Measurements from ENCODE around the gene SCAMP4. TPM values are rescaled to one million over a fixed set of nuclear protein-coding genes. Genes with fewer than 3 reads are reported as not detected.

SCAMP4 gene
- total RNA-seq, 1 donor from 2014 or later, result 48.4 TPM

DNA sequence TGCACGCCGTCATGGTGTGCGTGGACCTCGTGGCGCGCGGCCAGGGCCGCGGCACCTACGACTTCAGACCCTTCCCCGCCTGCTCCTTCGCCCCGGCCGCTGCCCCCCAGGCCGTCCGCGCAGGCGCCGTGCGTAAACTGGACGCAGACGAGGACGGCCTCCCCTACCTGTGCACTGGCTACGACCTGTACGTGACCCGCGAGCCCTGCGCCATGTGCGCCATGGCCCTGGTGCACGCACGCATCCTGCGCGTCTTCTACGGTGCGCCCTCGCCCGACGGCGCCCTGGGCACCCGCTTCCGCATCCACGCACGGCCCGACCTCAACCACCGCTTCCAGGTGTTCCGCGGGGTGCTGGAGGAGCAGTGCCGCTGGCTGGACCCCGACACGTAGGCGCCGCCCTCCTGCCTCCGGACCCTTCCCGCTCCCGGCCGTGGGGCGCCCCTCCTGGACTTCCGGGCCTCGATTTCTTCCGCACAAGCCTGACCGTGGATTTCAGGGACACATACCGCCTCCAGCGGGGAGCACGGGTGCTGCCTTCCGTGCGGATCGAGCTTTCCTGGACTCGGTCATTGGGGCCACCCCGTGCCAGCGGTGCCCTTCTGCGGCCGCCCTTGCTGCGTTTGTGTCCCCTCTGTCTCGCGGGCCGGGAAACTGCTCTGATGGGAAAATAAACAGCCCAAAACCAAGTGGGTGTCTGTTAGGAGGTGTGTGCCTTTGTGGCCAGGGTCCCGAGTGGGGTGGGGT lies 7.7 kb downstream of the SCAMP4 start:
- no peak for DNase-seq (ENCODE audit: low spot score)

DNA sequence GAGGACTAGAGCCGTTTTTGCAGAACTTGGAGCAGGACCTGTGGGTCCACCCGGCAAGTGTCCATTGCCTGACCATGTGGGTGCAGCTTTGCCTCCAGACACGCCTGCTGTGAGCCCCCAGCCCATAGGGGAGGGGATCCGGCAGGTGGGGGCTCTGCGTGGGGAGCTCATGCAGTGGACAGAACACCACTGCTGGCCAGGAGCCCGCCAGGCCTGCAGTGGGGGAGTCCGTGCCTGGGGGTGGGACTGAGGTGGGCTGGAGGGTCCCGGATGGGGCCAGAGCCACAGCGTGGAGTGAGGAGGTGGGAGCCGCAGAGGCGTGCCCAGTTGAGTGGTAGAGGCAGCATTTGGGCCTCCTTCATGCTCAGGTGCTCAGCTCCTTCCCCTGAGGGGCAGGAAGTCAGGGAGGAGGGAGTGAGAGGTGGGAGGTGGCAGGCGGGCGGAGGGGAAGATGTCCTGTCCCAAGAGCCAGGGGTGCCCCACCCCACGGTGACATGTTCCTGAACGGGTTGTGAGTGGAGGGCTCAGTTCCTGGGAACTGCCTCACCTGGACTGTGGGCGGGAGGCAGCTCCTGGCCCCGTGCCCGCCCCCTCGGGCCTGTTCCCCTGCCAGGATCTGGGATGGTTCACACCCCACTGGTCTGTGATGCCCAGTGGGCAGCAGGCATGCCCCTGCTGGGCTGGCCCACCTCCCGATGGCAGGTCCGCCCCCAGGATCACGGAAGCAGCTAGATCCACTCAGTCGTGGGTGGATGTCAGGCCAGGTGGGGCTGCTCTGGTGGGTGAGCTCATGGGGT lies 8.8 kb downstream of the SCAMP4 start:
- DNase-seq (ENCODE audit: low spot score), result no peak

DNA sequence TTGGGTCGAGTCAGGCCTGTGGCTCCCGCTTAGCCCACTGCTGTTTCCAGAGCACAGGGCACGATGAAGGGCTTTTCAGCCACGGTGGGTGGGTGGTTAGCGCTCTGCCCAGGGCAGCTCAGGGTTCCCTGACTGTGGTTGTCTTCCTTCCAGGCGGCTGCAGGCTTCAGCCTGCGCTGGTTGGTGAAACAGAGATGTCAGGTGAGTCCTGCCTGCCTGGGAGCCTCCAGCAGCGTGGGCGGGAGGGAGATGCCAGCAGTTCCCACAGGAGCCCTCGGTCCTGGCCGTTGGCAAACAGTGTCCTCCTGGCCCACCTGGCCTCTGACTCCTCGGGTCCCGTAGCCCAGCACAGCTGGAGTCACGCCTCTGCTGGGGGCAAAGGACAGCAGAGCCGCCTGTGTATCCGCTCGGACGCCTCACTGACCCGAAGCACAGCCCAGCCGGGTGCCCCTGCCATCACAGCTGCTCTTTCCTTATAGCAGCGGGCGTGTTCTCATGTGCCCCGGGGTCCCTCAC lies 9.7 kb downstream of the SCAMP4 start:
- DNase-seq (ENCODE audit: low spot score), result no peak

DNA sequence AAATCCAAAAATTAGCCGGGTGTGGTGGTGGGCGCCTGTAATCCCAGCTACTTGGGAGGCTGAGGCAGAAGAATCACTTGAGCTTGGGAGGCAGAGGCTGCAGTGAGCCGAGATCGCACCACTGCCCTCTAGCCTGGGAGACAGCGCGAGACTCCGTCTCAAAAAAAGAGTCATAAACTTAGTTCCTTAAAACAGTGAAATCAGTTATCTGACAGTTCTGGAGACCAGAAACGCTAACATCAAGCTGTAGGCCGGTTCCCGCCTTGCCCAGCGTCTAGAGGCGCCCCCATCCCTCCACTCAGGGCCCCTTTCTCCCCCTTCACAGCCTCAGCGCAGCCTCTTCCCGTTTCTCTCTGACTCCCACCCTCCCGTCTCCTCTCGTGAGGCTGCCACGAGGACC lies 11.9 kb downstream of the SCAMP4 start:
- no peak for DNase-seq (ENCODE audit: low spot score)

DNA sequence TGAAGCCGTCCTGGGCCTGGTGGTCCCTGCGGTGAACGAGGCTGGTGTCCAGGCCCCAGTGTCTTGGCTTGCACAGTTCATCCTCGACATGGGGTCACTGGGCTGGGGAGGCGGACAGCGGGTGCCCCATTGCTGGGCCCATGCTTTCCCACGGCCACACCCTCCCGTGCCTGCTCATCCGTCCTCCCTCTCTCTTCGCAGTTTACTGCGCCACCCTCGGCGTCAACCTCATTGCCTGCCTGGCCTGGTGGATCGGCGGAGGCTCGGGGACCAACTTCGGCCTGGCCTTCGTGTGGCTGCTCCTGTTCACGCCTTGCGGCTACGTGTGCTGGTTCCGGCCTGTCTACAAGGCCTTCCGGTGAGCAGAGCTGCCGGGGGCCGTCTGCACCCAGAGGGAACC lies 12.7 kb downstream of the SCAMP4 start:
- DNase-seq (ENCODE audit: low spot score), result no peak

- no peak for DNase-seq (ENCODE audit: low spot score)
Measured at GRCh38 chr19:1918975-1919374, 13.8 kb downstream of the SCAMP4 start.

DNA sequence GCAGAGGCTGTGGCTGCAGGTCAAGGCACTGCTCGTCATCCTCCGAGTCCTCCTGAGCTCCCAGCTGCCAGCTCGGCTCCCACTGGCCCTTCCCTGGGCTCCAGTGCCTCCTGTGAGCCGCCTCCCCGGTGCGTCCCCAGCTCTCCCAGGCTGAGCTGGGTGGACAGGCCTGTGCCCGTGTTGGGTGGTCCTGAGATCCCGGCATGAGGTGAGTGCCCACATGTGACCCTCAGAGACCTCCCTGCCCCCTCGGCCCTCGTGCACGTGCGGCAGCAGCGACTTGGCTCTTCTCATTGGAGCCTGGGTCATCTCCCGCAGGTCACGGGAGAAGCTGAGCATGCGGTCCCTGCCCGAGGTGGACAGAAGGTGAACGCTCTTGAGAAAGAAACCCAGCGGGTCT lies 15.4 kb downstream of the SCAMP4 start:
- no peak for DNase-seq (ENCODE audit: low spot score)

GRCh38 chr19:1921326-1921725 lies 16.1 kb downstream of the SCAMP4 start:
- no peak for DNase-seq (ENCODE audit: low spot score)

DNA sequence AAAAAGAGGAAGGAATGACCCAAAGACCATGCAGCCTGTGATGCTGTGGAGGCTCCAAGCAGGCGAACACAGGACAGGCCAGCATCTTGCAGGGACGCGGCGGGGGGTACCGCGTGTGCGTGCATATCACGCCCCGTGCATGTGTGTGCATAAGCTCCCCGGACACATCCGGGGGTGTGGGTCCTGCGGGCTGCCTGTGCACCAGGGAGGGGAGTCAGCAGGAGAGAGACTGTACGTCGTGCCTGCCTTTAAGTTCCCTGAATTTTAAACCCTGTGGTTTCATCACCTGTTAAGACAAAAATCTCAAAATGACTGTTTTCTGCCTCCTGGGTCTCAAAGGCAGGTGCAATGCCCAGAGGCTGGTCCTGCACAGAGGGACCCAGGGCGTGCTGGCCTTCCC lies 16.6 kb downstream of the SCAMP4 start:
- DNase-seq (ENCODE audit: low spot score), result no peak

- no peak for DNase-seq (ENCODE audit: low spot score)
Measured at GRCh38 chr19:1922803-1923202, 17.6 kb downstream of the SCAMP4 start.

DNA sequence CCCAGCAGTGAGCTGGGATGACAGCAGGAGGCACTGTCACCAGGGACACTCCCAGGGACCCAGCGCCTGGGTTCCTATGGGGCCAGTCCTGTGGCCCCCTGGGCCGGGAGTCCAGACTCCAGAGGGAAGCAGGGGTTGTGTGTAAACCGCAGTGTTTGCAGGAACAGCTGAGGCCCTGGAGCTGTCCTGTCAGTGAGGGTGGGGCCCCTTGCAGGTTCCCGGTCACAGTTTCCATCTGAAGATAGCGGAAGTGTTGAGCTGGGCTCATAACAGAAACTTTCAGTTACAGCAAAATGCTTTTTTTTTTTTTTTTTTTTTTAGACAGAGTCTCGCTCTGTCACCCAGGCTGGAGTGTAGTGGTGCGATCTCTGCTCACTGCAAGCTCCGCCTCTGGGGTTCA lies 18.1 kb downstream of the SCAMP4 start:
- DNase-seq (ENCODE audit: low spot score), result no peak

- DNase-seq (ENCODE audit: low spot score), result no peak
Measured at GRCh38 chr19:1924320-1924961, 19.2 kb downstream of the SCAMP4 start.

- DNase-seq (ENCODE audit: low spot score), result no peak
Measured at GRCh38 chr19:1925544-1925943, 20.3 kb downstream of the SCAMP4 start.

DNA sequence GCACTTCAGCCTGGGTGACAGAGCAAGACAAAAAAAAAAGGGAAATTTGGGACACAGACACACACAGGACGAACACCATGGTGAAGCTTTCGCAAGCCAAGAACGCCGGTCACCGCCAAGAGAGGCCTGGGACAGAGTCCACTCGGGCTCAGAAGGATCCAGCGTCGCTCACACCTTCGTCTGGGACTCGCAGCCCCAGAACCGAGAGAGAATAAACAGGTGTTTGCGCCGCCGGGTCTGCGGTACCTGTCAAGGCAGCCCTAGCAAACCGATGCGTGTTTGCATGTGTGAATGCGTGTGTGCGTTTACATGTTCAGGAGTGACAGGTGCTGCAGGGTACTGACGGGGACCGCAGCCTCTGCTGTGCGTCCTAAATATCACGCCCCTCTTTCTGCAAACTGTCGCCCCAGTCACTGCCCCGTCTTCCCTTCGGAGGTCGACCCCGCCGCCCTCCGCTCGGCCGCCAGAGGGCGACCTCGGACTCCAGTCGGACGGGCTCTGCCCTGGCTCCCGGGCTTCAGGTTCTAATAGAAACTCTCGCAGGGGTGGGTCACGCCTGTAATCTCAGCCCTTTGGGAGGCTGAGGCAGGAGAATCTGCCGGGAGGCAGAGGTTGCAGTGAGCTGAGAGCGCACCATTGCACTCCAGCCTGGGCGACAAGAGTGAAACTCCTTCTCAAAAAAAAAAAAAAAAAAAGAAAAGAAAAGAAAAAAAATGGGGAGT lies 24.0 kb downstream of the SCAMP4 start:
- no peak for DNase-seq (ENCODE audit: low spot score)

DNA sequence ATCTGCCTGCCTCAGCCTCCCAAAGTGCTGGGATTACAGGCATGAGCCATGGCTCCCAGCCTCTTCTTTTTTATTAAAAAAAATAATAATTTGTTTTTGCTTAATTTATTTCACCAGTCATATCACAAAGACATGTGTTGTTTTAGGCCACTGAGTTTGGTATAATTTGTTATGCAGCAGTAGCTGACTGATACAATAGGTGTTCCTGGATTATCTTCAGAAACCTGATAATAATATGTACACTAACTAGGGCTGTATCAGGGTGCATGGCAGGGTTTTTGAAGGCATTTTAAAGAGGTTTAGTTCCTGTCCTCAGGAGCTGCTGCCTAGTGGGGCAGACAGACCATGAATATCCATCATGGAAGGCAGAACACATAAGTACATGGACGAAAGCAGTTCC lies 26.2 kb downstream of the SCAMP4 start:
- no peak for DNase-seq (ENCODE audit: low spot score)

DNA sequence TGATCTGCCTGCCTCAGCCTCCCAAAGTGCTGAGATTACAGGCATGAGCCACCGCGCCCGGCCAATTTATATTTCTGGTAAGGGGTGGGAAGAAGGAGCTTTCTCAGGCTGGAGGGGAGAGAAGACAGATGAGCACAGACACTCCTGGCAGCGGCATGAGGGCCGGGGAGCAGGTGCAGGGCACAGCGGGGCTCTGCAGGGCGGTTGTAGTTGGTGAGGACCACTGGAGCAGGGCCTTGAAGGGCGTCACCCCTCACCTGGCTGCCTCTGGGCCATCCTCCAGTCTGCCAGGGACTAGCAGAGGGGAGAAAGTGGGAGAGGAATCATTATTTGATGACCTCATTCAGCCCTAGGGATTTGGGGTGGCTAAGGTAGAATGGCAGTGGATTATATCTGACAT lies 27.2 kb downstream of the SCAMP4 start:
- no peak for DNase-seq (ENCODE audit: low spot score)

DNA sequence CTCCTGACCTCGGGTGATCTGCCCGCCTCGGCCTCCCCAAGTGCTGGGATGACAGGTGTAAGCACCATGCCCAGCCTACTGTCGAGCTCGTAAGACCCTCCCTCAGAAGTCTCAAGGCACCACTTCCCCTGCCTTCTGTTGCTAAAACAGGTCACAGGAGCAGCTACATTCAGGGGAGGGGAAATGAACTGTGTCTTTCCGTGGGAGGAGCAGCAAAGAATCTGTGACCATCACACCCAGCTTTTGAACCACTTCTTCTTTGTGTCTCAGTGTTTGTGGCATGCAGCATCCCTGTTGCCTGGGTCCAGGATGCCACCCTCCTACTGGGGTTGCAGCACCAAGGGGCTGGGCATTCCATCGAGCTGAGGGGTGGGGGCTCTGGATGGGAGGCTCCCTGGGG lies 28.0 kb downstream of the SCAMP4 start:
- DNase-seq (ENCODE audit: low spot score), result no peak

DNA sequence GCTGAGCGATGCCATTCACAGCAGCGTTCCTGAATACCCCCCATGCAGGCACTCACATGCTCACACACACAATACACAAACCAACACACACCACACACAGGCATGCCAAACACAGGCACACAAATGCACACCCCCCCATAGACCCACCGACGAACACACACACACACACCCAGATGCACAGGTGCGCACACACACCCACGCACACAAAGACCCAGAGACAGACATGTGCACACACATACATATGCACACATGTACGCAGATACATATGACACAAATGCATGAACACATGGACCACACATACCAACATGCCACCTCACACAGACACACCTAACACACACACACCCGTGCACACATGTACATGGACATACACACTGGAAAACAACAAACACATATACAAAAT lies 28.7 kb downstream of the SCAMP4 start:
- DNase-seq (ENCODE audit: low spot score), result no peak

DNA sequence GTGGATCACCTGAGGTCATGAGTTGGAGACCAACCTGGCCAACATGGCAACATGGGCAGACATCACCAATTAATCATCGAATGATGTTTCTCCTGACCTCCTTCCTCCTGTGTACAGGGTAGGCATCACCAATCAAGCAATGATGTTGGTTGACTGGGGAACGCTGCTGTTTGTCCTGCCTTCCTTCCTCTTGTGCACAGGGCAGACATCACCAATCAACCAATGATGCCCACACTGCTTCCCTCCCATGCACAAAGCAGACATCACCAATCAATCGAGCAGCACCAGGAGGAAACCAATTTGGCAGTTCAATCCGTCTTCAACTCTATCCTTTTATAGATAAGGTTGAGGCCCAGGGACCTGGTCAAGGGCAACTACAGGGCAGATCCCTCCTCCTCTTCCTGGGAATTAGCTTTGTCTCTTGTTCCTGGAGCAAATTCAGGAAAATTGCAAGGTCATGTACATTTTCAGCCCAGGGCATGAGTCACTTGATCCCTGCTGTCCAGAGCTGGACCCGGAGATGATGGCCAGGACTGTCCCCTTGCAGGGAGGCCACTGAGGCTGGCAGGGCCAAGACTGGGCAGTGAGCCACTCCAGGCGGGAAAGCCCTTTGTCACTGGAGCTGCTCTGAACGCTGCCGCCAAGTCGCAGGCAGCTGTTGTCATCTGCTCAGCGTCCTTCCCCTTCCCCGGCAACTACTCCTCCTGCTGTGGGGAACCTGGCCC lies 30.4 kb downstream of the SCAMP4 start:
- no peak for DNase-seq (ENCODE audit: low spot score)

- DNase-seq (ENCODE audit: low spot score), result no peak
Measured at GRCh38 chr19:1936430-1936829, 31.2 kb downstream of the SCAMP4 start.

Measured in mesenteric fat pad (tissue), 1 donor.